ENCODE measurements around the gene MOB3B. TPM values are rescaled to one million over a fixed set of nuclear protein-coding genes. Genes with fewer than 3 reads are reported as not detected.

The MOB3B gene
- total RNA-seq, 1 experiment from 2014 or later: 0.03 TPM

DNA sequence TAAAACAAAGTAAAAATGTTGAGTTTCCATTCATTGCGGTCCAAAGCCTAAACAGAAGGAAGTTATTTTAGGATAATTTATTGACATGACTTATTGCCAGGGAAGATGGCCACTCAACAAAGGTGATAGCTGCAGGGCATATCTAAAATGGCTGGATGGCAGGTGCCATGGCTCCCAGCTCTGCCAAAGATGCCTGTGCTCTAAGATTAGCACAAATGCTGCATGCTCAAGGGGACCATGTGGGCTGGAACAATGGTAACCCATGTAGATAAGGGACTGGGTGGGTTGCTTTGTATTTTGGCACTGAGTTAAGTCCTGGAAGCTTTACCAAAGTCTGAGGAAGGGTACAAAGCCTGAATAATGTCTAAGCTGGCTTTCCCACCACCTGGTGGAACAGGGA lies 101.1 kb downstream of the MOB3B start:
- in situ Hi-C loops (cut with HindIII; ENCODE audit: low pct_unique_long_range_greater_than_20kb, low sequenced_read_pairs) (no loop called here), intact Hi-C loops (cut with micrococcal nuclease; ENCODE audit: unreplicated experiment) (no loop called here)
- no peak for DNase-seq (ENCODE audit: low read depth, low spot score)
- no peaks in the 10 kb centered on the region for H3K27me3 ChIP-seq (ENCODE audit: control insufficient read depth, insufficient read depth, low read length)
- H3K36me3 ChIP-seq (ENCODE audit: control insufficient read depth, insufficient read depth, low read length): no peaks in the 10 kb centered on the region
- no peak overlapping the region for H3K4me3 ChIP-seq (ENCODE audit: low read depth in 2 of 2, low read length in 2 of 2)
- H3K4me1 ChIP-seq (ENCODE audit: control insufficient read depth, insufficient read depth, low read length): no peaks in the 10 kb centered on the region
- ChIA-PET POLR2A (no interaction called here), CTCF (no interaction called here)
- TF ChIP-seq, protein P1, sequence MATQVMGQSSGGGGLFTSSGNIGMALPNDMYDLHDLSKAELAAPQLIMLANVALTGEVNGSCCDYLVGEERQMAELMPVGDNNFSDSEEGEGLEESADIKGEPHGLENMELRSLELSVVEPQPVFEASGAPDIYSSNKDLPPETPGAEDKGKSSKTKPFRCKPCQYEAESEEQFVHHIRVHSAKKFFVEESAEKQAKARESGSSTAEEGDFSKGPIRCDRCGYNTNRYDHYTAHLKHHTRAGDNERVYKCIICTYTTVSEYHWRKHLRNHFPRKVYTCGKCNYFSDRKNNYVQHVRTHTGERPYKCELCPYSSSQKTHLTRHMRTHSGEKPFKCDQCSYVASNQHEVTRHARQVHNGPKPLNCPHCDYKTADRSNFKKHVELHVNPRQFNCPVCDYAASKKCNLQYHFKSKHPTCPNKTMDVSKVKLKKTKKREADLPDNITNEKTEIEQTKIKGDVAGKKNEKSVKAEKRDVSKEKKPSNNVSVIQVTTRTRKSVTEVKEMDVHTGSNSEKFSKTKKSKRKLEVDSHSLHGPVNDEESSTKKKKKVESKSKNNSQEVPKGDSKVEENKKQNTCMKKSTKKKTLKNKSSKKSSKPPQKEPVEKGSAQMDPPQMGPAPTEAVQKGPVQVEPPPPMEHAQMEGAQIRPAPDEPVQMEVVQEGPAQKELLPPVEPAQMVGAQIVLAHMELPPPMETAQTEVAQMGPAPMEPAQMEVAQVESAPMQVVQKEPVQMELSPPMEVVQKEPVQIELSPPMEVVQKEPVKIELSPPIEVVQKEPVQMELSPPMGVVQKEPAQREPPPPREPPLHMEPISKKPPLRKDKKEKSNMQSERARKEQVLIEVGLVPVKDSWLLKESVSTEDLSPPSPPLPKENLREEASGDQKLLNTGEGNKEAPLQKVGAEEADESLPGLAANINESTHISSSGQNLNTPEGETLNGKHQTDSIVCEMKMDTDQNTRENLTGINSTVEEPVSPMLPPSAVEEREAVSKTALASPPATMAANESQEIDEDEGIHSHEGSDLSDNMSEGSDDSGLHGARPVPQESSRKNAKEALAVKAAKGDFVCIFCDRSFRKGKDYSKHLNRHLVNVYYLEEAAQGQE (IDR thresholded peaks at IDR 0.05; ENCODE audit: insufficient read depth in 1 of 2, low read depth in 2 of 2, low read length in 1 of 2): no peak
- BruUV-seq (replicated peaks): no TSS peak
- no peak overlapping the region for H3K27ac ChIP-seq (ENCODE audit: low read length)
- ATAC-seq: no peak
- no peaks in the 10 kb centered on the region for H3K9me3 ChIP-seq (ENCODE audit: control insufficient read depth, insufficient read depth, low read depth, low read length)

DNA sequence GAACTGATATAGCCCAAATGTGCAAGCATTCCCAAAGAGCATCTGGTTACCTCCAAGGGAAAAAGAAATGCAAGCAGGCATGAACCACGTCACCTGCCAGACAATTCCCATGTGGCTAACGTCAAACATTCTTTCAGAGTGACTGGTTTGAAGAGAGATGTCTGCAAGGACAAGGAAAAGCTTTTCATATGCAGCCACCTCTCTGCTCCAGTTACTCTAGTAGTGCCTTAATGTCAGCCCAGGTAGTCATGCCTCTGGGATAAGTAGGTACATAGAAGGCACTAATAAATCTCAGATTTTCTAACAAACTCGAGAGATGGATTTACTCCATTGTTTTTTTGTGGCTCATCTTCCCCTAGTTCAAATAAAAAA lies 102.4 kb downstream of the MOB3B start:
- TF ChIP-seq, protein P1 (IDR thresholded peaks at IDR 0.05; ENCODE audit: insufficient read depth in 1 of 2, low read depth in 2 of 2, low read length in 1 of 2): no peak
- no peak for TF ChIP-seq TCF7L2 (IDR thresholded peaks at IDR 0.05; ENCODE audit: low read depth, low read length)
- no peak for TF ChIP-seq POLR2AphosphoS5 (IDR thresholded peaks at IDR 0.05; ENCODE audit: low read depth, low read length)
- no peak for TF ChIP-seq SIN3A (IDR thresholded peaks at IDR 0.05; ENCODE audit: borderline replicate concordance, insufficient read depth, low read depth, low read length)
- TF ChIP-seq, protein P2, sequence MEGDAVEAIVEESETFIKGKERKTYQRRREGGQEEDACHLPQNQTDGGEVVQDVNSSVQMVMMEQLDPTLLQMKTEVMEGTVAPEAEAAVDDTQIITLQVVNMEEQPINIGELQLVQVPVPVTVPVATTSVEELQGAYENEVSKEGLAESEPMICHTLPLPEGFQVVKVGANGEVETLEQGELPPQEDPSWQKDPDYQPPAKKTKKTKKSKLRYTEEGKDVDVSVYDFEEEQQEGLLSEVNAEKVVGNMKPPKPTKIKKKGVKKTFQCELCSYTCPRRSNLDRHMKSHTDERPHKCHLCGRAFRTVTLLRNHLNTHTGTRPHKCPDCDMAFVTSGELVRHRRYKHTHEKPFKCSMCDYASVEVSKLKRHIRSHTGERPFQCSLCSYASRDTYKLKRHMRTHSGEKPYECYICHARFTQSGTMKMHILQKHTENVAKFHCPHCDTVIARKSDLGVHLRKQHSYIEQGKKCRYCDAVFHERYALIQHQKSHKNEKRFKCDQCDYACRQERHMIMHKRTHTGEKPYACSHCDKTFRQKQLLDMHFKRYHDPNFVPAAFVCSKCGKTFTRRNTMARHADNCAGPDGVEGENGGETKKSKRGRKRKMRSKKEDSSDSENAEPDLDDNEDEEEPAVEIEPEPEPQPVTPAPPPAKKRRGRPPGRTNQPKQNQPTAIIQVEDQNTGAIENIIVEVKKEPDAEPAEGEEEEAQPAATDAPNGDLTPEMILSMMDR (IDR thresholded peaks at IDR 0.05): no peak
- Histone ChIP-seq H3K4me1 (ENCODE audit: control insufficient read depth, insufficient read depth, low read length) (no peaks in the 10 kb centered on the region), H3K27me3 (ENCODE audit: control insufficient read depth, insufficient read depth, low read length) (no peaks in the 10 kb centered on the region), H3K36me3 (ENCODE audit: control insufficient read depth, insufficient read depth, low read length) (no peaks in the 10 kb centered on the region), H3K9me3 (ENCODE audit: control insufficient read depth, insufficient read depth, low read depth, low read length) (no peaks in the 10 kb centered on the region), H3K4me3 (ENCODE audit: low read depth in 2 of 2, low read length in 2 of 2) (no peak overlapping the region), H3K27ac (ENCODE audit: low read length) (no peak overlapping the region)
- no TSS peak for BruUV-seq (replicated peaks)
- intact Hi-C loops (cut with micrococcal nuclease; ENCODE audit: unreplicated experiment) (no loop called here), in situ Hi-C loops (cut with HindIII; ENCODE audit: low pct_unique_long_range_greater_than_20kb, low sequenced_read_pairs) (no loop called here)
- ATAC-seq (no peak), DNase-seq (ENCODE audit: low read depth, low spot score) (no peak)
- POLR2A ChIA-PET: no interaction called here
- CTCF ChIA-PET: no interaction called here

Measured in Panc1 (cell line).